Uterus (tissue), 2 donors: Measurements from ENCODE around the gene EAF1.

Source experiments
- POLR2A ChIP-seq, 2 donors: fragments of 450-650 bp; IDR thresholded peaks; one replicate each; pipeline ENCODE4 v1.6.1; 2016; ENCODE audit warnings: antibody characterized with exemption in 2 of 2, mild to moderate bottlenecking in 1 of 2, moderate library complexity in 1 of 2
- TF ChIP-seq, protein P1 (sequence below), 4 experiments: fragments of 200-600 bp in 2 of 4; fragments of 450-650 bp in 2 of 4; sonication (generic) in 2 of 4; IDR thresholded peaks; one replicate each; pipeline ENCODE4 v1.5.1; 2016 to 2019; ENCODE audit warnings: antibody characterized with exemption in 4 of 4, mild to moderate bottlenecking in 2 of 4, moderate library complexity in 1 of 4

DNA sequence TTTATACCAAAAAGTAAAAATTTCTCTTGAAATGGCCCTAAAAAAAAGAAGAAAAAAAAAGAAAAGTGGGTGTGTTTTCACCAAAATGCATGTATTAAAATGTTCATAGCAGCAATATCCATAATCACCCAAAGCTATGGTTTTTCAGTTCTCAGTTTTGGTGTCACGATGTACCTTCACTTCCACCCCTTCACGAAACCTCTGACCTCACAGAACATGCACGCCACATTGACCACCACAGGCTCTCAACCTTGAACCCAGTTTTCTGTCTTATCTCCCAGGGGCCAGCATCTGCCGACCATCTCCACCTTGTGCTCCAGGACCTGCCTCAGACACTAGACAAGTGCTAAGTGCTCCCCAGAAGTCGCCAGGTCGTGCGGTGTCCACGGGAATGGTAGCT is 63.7 kb downstream of the EAF1 start:
- TF ChIP-seq, protein P1, sequence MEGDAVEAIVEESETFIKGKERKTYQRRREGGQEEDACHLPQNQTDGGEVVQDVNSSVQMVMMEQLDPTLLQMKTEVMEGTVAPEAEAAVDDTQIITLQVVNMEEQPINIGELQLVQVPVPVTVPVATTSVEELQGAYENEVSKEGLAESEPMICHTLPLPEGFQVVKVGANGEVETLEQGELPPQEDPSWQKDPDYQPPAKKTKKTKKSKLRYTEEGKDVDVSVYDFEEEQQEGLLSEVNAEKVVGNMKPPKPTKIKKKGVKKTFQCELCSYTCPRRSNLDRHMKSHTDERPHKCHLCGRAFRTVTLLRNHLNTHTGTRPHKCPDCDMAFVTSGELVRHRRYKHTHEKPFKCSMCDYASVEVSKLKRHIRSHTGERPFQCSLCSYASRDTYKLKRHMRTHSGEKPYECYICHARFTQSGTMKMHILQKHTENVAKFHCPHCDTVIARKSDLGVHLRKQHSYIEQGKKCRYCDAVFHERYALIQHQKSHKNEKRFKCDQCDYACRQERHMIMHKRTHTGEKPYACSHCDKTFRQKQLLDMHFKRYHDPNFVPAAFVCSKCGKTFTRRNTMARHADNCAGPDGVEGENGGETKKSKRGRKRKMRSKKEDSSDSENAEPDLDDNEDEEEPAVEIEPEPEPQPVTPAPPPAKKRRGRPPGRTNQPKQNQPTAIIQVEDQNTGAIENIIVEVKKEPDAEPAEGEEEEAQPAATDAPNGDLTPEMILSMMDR (IDR thresholded peaks at IDR 0.05) = no peak
- no peak for TF ChIP-seq POLR2A (IDR thresholded peaks at IDR 0.05)
